NCI-H146 treated with DMSO at 0.1 percent for 48 hours (cell line): ENCODE measurements around the gene IL36A.

Experiments
- DNase-seq: peaks from one replicate; lab custom pipeline; 2025; ENCODE audit not compliant: unreplicated experiment; lab: John Stamatoyannopoulos, UW

Gene IL36A

GRCh38 chr2:113046465-113046864, 41.2 kb downstream of the IL36A start:
- DNase-seq: no peak

GRCh38 chr2:113050921-113051895, 45.9 kb downstream of the IL36A start:
- no peak for DNase-seq

GRCh38 chr2:113052396-113052917, 47.2 kb downstream of the IL36A start, which contains the start of gene IL36B:
TSS of gene IL36B (minus strand) at chr2:113052867.
- DNase-seq: no peak

- no peak for DNase-seq
Measured at GRCh38 chr2:113053666-113054065, 48.4 kb downstream of the IL36A start.

- no peak for DNase-seq
Measured at GRCh38 chr2:113054066-113054465, 48.8 kb downstream of the IL36A start.

- DNase-seq: no peak
Measured at GRCh38 chr2:113056521-113056920, 51.3 kb downstream of the IL36A start.

- no peak for DNase-seq
Measured at GRCh38 chr2:113057117-113057516, 51.9 kb downstream of the IL36A start.
